HFFc6 (cell line): ENCODE data around the gene PPP1CB. TPM values are rescaled to one million over a fixed set of nuclear protein-coding genes. Genes with fewer than 3 reads are reported as not detected.
A peak's percentile ranks its signal among the peaks of the same experiment; 100 is the strongest.

Experiments
- DNase-seq: peaks from one replicate; pipeline ENCODE4 v3.0.0-alpha.2; 2018
- H3K27ac Mint-ChIP-seq: 2 replicates; pipeline ENCODE4 v1.8.0; 2020; ENCODE audit warnings: mild to moderate bottlenecking, mixed read lengths
- H3K27me3 Mint-ChIP-seq: 2 replicates; pipeline ENCODE4 v1.8.0; 2021; ENCODE audit warnings: mild to moderate bottlenecking, moderate library complexity, mixed read lengths; ENCODE audit not compliant: insufficient read depth
- H3K36me3 Mint-ChIP-seq: 2 replicates; pipeline ENCODE4 v1.8.0; 2021; ENCODE audit warnings: low read depth, mixed read lengths
- H3K4me1 Mint-ChIP-seq: 2 replicates; pipeline ENCODE4 v1.8.0; 2020; ENCODE audit warnings: low read depth, mixed read lengths
- H3K4me3 Mint-ChIP-seq: 2 replicates; pipeline ENCODE4 v1.8.0; 2020; ENCODE audit warnings: mild to moderate bottlenecking, moderate library complexity, mixed read lengths
- H3K9me3 Mint-ChIP-seq: 2 replicates; pipeline ENCODE4 v1.8.0; 2020; ENCODE audit warnings: mild to moderate bottlenecking, mixed read lengths
- total RNA-seq, 6 experiments: library from RNA; stranded (reverse); fragmentation: NEBNext Ultra II Directional; extraction: Animal tissue kit (Norgen Biotek cat#: 25700); gene quantifications; 2 replicates in 1 of 6; 3 replicates in 5 of 6; pipeline ENCODE4 v1.2.3, GENCODE V29; 2021
- TF ChIP-seq, protein P1 (sequence below): fragments of 200-600 bp; sonication (generic); IDR thresholded peaks from 2 replicates; pipeline ENCODE4 v1.5.0; 2021; ENCODE audit warnings: antibody characterized with exemption, mild to moderate bottlenecking

The PPP1CB gene
- total RNA-seq, 6 experiments from 2014 or later = 188 to 209 (median 202) TPM

DNA sequence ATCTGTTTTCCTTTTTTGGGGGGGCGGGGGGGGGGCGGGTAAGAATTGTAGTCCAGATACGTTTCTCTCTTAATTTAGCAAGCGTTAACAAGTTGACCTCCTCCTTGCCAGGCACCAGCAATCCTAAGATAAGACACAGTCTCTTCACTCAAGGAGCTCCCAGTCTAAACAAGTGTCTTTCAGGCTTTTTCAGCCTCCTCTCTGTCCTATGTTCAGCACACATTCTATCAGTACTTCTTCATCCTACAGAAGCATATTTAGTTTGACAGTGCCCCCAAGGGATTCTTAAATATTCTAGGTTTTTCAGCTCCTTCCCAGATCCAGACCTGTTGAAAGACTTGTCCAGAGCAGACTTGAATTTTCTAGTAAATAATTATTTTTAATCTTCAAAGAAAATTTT is 2.7 kb downstream of the PPP1CB start:
- DNase-seq = no peak
- TF ChIP-seq, protein P1, sequence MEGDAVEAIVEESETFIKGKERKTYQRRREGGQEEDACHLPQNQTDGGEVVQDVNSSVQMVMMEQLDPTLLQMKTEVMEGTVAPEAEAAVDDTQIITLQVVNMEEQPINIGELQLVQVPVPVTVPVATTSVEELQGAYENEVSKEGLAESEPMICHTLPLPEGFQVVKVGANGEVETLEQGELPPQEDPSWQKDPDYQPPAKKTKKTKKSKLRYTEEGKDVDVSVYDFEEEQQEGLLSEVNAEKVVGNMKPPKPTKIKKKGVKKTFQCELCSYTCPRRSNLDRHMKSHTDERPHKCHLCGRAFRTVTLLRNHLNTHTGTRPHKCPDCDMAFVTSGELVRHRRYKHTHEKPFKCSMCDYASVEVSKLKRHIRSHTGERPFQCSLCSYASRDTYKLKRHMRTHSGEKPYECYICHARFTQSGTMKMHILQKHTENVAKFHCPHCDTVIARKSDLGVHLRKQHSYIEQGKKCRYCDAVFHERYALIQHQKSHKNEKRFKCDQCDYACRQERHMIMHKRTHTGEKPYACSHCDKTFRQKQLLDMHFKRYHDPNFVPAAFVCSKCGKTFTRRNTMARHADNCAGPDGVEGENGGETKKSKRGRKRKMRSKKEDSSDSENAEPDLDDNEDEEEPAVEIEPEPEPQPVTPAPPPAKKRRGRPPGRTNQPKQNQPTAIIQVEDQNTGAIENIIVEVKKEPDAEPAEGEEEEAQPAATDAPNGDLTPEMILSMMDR = no peak

DNA sequence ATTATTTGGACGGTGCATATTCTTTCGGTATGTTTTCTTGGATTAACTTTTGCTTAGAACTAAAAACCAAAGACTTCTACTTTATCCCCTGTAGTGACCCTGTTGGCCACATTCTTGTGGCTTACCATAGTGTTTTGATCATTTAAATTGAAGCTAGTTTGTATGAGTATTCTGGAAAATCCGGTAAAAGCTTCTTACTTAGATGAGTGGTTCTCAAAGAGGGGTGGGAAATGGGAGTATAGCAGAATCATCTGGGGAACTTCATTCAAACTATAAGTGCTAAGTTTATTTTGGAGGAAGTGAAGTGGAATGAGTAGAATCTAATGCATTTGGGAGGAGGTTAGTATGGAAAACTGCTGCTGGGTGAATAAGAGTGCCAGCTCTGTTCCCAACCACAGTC is 3.8 kb downstream of the PPP1CB start:
- no peaks in the 10 kb centered on the region for H3K27me3 Mint-ChIP-seq
- H3K36me3 Mint-ChIP-seq = peaks cover 9% of the 10 kb centered on the region
- H3K4me1 Mint-ChIP-seq = peaks cover 55% of the 10 kb centered on the region
- TF ChIP-seq, protein P1 = no peak
- H3K4me3 Mint-ChIP-seq = peak overlapping the region; percentile 95
- H3K27ac Mint-ChIP-seq = peak overlapping the region; percentile 55
- H3K9me3 Mint-ChIP-seq = no peaks in the 10 kb centered on the region
- DNase-seq = no peak

More for the DNA sequence above, 2.7 kb downstream of the PPP1CB start:
- no peaks in the 10 kb centered on the region for H3K9me3 Mint-ChIP-seq
- peak overlapping the region; percentile 58 for H3K27ac Mint-ChIP-seq
- no peaks in the 10 kb centered on the region for H3K27me3 Mint-ChIP-seq
- H3K4me3 Mint-ChIP-seq = peak overlapping the region; percentile 95
- H3K36me3 Mint-ChIP-seq = peaks cover 9% of the 10 kb centered on the region
- H3K4me1 Mint-ChIP-seq = peaks cover 62% of the 10 kb centered on the region

DNA sequence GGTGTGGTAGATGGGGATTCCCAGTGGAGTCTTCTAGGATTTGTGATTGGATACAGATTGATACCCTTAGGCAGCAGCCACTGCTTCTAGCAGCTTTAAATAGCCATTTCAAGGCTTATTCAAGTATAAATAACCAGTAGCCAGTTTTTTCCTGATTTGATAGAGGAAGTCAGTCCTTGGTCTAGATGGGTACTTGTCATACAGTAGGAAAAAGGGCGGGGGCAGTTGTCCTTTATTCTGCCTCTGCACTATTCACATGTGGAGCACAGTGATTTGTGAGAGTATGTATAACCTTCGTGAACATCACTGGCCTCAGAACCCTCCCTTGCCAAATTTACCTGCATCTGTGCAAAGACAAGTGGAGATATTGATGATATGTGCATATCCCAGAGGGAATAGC is 6.8 kb downstream of the PPP1CB start:
- Mint-ChIP-seq H3K9me3 (no peaks in the 10 kb centered on the region), H3K36me3 (no peaks in the 10 kb centered on the region), H3K27ac (peak overlapping the region; percentile 17; the same call in 1 of the 2 replicates), H3K27me3 (no peaks in the 10 kb centered on the region; the same call in 1 of the 2 replicates), H3K4me3 (no peak overlapping the region), H3K4me1 (peaks cover 62% of the 10 kb centered on the region)
- TF ChIP-seq, protein P1 = no peak
- DNase-seq = no peak

DNA sequence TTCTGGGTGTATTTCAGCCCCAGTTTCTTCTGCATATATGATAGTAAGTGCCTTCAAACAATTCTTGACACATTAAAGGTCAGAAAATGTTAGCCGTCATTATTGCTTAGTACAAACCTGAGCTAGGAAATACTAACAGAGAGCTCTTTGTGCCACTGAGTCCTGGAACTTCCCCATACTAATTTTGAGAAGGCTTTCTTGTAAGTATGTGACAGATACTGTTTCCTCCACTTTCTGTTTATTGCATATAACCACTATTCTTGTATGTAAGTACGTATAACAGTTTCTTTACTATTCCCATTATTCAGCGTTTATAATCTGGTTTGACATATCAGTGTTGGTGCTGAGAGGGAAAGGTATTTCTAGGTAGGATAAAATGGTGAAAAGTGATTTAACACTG is 9.8 kb downstream of the PPP1CB start:
- no peak overlapping the region for H3K27ac Mint-ChIP-seq

DNA sequence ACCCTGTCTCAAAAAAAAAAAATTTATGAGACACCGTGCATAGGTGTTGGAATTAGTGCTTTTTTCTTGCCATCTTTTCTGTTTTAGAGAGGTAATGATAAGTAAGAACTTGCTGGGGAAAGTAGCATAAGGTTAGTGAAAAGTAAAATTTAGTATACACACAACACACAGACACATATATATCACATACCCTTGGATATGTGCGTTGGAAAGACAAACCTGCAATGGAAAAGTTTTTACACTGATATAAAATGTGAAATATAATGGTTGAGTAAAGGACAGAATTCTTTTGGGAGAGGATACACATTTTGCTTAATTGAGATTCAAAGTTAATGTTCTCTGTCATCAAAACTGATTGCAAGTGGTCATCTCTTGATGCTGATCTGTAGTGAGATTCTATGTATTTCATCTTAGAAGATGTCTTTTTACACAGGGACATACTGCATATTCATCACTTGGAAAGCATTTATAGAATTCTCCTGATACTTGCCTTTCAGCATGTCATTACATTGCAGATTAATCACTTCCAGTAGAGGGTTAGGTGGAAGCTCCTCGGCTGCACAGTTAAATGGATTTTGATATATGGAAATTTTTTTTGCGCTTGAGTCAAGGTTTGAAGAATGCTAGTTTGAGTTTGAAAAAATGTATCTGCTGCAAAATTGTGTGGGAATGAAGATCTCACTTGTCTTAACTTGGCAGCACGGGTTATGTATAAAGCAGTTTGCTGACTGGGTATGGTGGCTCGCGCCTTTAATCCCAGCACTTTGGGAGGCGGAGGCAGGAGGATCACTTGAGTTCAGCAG is 13.5 kb downstream of the PPP1CB start:
- Mint-ChIP-seq H3K4me3 (peak overlapping the region; percentile 23), H3K27ac (peak overlapping the region; percentile 76), H3K4me1 (peaks cover 69% of the 10 kb centered on the region)

More for the DNA sequence above, 9.8 kb downstream of the PPP1CB start:
- Mint-ChIP-seq H3K36me3 (no peaks in the 10 kb centered on the region), H3K4me3 (no peak overlapping the region), H3K27me3 (no peaks in the 10 kb centered on the region; the same call in none of the 2 replicates), H3K4me1 (peaks cover 67% of the 10 kb centered on the region), H3K9me3 (no peaks in the 10 kb centered on the region)
- TF ChIP-seq, protein P1 = no peak
- no peak for DNase-seq

More for the DNA sequence above, 13.5 kb downstream of the PPP1CB start:
- TF ChIP-seq, protein P1 = no peak
- DNase-seq = peak; percentile 54
- Mint-ChIP-seq H3K27me3 (no peaks in the 10 kb centered on the region; the same call in none of the 2 replicates), H3K9me3 (no peaks in the 10 kb centered on the region), H3K36me3 (peaks cover 7% of the 10 kb centered on the region; the same call in 1 of the 2 replicates)
